Breast epithelium (tissue), 3 donors: ENCODE data around the gene PARP12.
A peak's percentile ranks its signal among the peaks of the same experiment; 100 is the strongest.

Experiments used
- POLR2A ChIP-seq: fragments of 450-650 bp; IDR thresholded peaks from one replicate; pipeline ENCODE4 v1.6.1; 2016; ENCODE audit warnings: antibody characterized with exemption, mild to moderate bottlenecking, moderate library complexity
- POLR2AphosphoS5 ChIP-seq, 3 donors: sonication (generic); formaldehyde crosslinking; IDR thresholded peaks; one replicate each; pipeline ENCODE4 v1.6.1; 2017; ENCODE audit warnings: antibody characterized with exemption in 3 of 3
- TF ChIP-seq, protein P1 (sequence below), 3 donors: fragments of 450-650 bp; IDR thresholded peaks; one replicate each; pipeline ENCODE4 v1.5.1; 2016 to 2017; ENCODE audit warnings: antibody characterized with exemption in 3 of 3, mild to moderate bottlenecking in 3 of 3, moderate library complexity in 3 of 3

DNA sequence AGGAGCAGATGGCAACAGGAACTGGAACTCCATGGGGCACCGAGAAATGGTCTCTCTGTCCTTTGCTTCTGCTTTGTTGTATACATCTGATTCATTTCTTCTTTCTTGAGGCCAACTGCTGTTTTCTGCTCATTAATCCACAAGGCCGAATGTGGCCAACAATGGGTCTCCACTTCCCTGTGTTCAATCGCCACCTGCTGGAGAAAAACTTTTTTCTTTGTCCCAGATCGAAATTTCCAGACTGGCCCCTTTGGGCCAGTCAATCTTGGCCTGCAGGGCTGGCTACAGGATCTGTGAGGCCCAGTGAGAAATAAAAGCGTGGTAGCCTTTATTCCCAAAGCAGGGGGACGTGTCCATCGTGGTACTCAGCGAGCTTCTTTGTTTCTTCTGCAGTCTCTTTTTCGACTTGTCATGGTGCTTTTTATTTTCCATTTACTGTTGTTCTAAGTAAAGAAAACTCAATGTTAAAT lies 58.8 kb downstream of the PARP12 start:
- no peak for TF ChIP-seq POLR2A
- TF ChIP-seq, protein P1, sequence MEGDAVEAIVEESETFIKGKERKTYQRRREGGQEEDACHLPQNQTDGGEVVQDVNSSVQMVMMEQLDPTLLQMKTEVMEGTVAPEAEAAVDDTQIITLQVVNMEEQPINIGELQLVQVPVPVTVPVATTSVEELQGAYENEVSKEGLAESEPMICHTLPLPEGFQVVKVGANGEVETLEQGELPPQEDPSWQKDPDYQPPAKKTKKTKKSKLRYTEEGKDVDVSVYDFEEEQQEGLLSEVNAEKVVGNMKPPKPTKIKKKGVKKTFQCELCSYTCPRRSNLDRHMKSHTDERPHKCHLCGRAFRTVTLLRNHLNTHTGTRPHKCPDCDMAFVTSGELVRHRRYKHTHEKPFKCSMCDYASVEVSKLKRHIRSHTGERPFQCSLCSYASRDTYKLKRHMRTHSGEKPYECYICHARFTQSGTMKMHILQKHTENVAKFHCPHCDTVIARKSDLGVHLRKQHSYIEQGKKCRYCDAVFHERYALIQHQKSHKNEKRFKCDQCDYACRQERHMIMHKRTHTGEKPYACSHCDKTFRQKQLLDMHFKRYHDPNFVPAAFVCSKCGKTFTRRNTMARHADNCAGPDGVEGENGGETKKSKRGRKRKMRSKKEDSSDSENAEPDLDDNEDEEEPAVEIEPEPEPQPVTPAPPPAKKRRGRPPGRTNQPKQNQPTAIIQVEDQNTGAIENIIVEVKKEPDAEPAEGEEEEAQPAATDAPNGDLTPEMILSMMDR (IDR thresholded peaks at IDR 0.05): peak in 2 of 3 donors; percentile 44 to 47
- no peak for TF ChIP-seq POLR2AphosphoS5 (IDR thresholded peaks at IDR 0.05)
